ENCODE data around the gene LGR4.

The LGR4 gene

GRCh38 chr11:27427183-27427980 is 45.2 kb downstream of the LGR4 start:
- DNase-seq: peak; percentile 17

GRCh38 chr11:27425814-27426213 is 46.8 kb downstream of the LGR4 start:
- DNase-seq: no peak

- DNase-seq: peak; percentile 58
These were observed 49.5 kb downstream of the LGR4 start for GRCh38 chr11:27423125-27423524.

GRCh38 chr11:27421819-27422494 is 50.6 kb downstream of the LGR4 start:
- DNase-seq: no peak

GRCh38 chr11:27420722-27421572 is 51.6 kb downstream of the LGR4 start:
- DNase-seq: no peak

- DNase-seq: no peak
These were observed 52.4 kb downstream of the LGR4 start for GRCh38 chr11:27420217-27420616.

GRCh38 chr11:27418356-27418755 is 54.2 kb downstream of the LGR4 start:
- no peak for DNase-seq

- peak; percentile 40 for DNase-seq
These were observed 55.9 kb downstream of the LGR4 start for GRCh38 chr11:27416568-27417176.

- DNase-seq: no peak
These were observed 57.9 kb downstream of the LGR4 start for GRCh38 chr11:27414644-27415043.

- DNase-seq: no peak
These were observed 59.4 kb downstream of the LGR4 start for GRCh38 chr11:27413218-27413617.

GRCh38 chr11:27412192-27412691 is 60.3 kb downstream of the LGR4 start:
- no peak for DNase-seq

- no peak for DNase-seq
These were observed 61.3 kb downstream of the LGR4 start for GRCh38 chr11:27411328-27411727.

- DNase-seq: no peak
These were observed 62.3 kb downstream of the LGR4 start for GRCh38 chr11:27410272-27410671.

GRCh38 chr11:27409742-27410141 is 62.8 kb downstream of the LGR4 start:
- no peak for DNase-seq

GRCh38 chr11:27409049-27409448 is 63.5 kb downstream of the LGR4 start:
- no peak for DNase-seq

GRCh38 chr11:27408246-27408800 is 64.3 kb downstream of the LGR4 start:
- DNase-seq: no peak

- no peak for DNase-seq
These were observed 65.9 kb downstream of the LGR4 start for GRCh38 chr11:27406498-27407354.

GRCh38 chr11:27405134-27405533 is 67.5 kb downstream of the LGR4 start:
- no peak for DNase-seq

- no peak for DNase-seq
These were observed 68.2 kb downstream of the LGR4 start for GRCh38 chr11:27404427-27404826.

- no peak for DNase-seq
These were observed 69.4 kb downstream of the LGR4 start for GRCh38 chr11:27403195-27403594.

GRCh38 chr11:27402450-27402849 is 70.1 kb downstream of the LGR4 start:
- DNase-seq: no peak
